B cell (primary cell): ENCODE results near the gene WEE2. TPM values are rescaled to one million over a fixed set of nuclear protein-coding genes. Genes with fewer than 3 reads are reported as not detected.

ENCODE experiments used
- ATAC-seq: fragments of 200-7000 bp; cut with Tn5 transposase; one replicate; pipeline ENCODE4 v1.10.0; 2021; ENCODE audit warnings: low read depth, mild to moderate bottlenecking, moderate number of reproducible peaks, moderate library complexity
- CTCF ChIA-PET: fragments of 350-600 bp; sonication (Branson Sonifier 250); formaldehyde crosslinking; loops from one replicate; lab custom pipeline; 2021; ENCODE audit warnings: antibody characterized with exemption, inconsistent platforms; lab: Charles Lee
- POLR2A ChIA-PET: fragments of 350-600 bp; sonication (Branson Sonifier 250); formaldehyde crosslinking; loops from one replicate; lab custom pipeline; 2021; ENCODE audit warnings: antibody characterized with exemption; lab: Charles Lee
- DNase-seq: peaks from one replicate; pipeline ENCODE4 v3.0.0; 2013
- H2AFZ ChIP-seq: 2 replicates; pipeline ENCODE4 v1.6.1; 2012; ENCODE audit warnings: mild to moderate bottlenecking, low read depth, low read length; ENCODE audit not compliant: insufficient read depth, poor library complexity, severe bottlenecking
- H3K27ac ChIP-seq, 2 donors: 1 replicate in 1 of 2; 2 replicates in 1 of 2; pipeline ENCODE4 v1.5.1; 2012 to 2013; ENCODE audit warnings: low read length in 2 of 2, mild to moderate bottlenecking in 2 of 2, moderate library complexity in 1 of 2
- H3K27me3 ChIP-seq, 4 experiments: fragments of 200-600 bp in 1 of 4; sonication (generic) in 1 of 4; replicated peaks in 1 of 4; 1 replicate in 2 of 4; 2 replicates in 2 of 4; pipeline versions ENCODE4 v1.6.1 to v1.7.0; 2013 to 2016; ENCODE audit warnings: low read length in 3 of 4, mild to moderate bottlenecking in 2 of 4, mixed read lengths in 1 of 4, moderate library complexity in 1 of 4; ENCODE audit not compliant: insufficient read depth in 4 of 4, control insufficient read depth in 3 of 4; ENCODE audit errors: control extremely low read depth in 1 of 4
- H3K36me3 ChIP-seq, 2 experiments: replicated peaks in 1 of 2; 1 replicate in 1 of 2; 2 replicates in 1 of 2; pipeline versions ENCODE4 v1.6.1 to v1.7.1; 2013; ENCODE audit warnings: low read length in 1 of 2; ENCODE audit not compliant: insufficient read depth in 2 of 2, control insufficient read depth in 1 of 2; ENCODE audit errors: control extremely low read depth in 1 of 2, extremely low read depth in 1 of 2
- H3K4me1 ChIP-seq, 2 donors: fragments of 200-600 bp in 1 of 2; sonication (generic) in 1 of 2; 1 replicate in 1 of 2; 2 replicates in 1 of 2; pipeline versions ENCODE4 v1.5.1 to v1.6.1; 2013 to 2017; ENCODE audit warnings: low read length in 2 of 2; ENCODE audit not compliant: control insufficient read depth in 2 of 2, insufficient read depth in 2 of 2
- H3K4me2 ChIP-seq: replicated peaks from 2 replicates; pipeline ENCODE3; 2012; ENCODE audit warnings: mild to moderate bottlenecking, low read depth, low read length; ENCODE audit not compliant: poor library complexity, severe bottlenecking
- H3K4me3 ChIP-seq, 5 experiments: fragments of 200-600 bp in 1 of 5; sonication (generic) in 1 of 5; 1 replicate in 3 of 5; 2 replicates in 2 of 5; pipeline versions ENCODE4 v1.5.1 to v1.7.0; 2011 to 2016; ENCODE audit warnings: low read length in 4 of 5, mild to moderate bottlenecking in 4 of 5, low read depth in 2 of 5, control low read depth in 1 of 5, moderate library complexity in 1 of 5; ENCODE audit not compliant: insufficient read depth in 1 of 5; ENCODE audit errors: control extremely low read depth in 1 of 5, extremely low read depth in 1 of 5
- H3K79me2 ChIP-seq: fragments of 200-600 bp; sonication (generic); one replicate; pipeline ENCODE4 v1.6.0; 2016; ENCODE audit warnings: low read length; ENCODE audit not compliant: control insufficient read depth, insufficient read depth
- H3K9ac ChIP-seq: fragments of 200-600 bp; sonication (generic); 2 replicates; pipeline ENCODE4 v1.6.1; 2017; ENCODE audit warnings: mild to moderate bottlenecking, low read length, moderate library complexity
- H3K9me3 ChIP-seq, 3 donors: one replicate each; pipeline versions ENCODE4 v1.6.1 to v1.7.1; 2013; ENCODE audit warnings: low read length in 2 of 3; ENCODE audit not compliant: control insufficient read depth in 2 of 3, insufficient read depth in 1 of 3; ENCODE audit errors: control extremely low read depth in 1 of 3
- H4K20me1 ChIP-seq: 2 replicates; pipeline ENCODE4 v1.6.0; 2012; ENCODE audit warnings: mild to moderate bottlenecking, low read length; ENCODE audit not compliant: insufficient read depth, control insufficient read depth, poor library complexity, severe bottlenecking
- H3K27ac Mint-ChIP-seq: one replicate; pipeline ENCODE4 v1.8.0; 2021; ENCODE audit warnings: mixed read lengths
- H3K27me3 Mint-ChIP-seq: one replicate; pipeline ENCODE4 v1.8.0; 2021; ENCODE audit warnings: mixed read lengths
- H3K4me1 Mint-ChIP-seq: one replicate; pipeline ENCODE4 v1.8.0; 2021; ENCODE audit warnings: mixed read lengths
- H3K4me3 Mint-ChIP-seq: one replicate; pipeline ENCODE4 v1.8.0; 2021; ENCODE audit warnings: mixed read lengths
- H3K9me3 Mint-ChIP-seq: one replicate; pipeline ENCODE4 v1.8.0; 2022; ENCODE audit warnings: mixed read lengths; ENCODE audit not compliant: insufficient read depth
- CTCF ChIP-seq: fragments of 200-600 bp; IDR thresholded peaks from one replicate; pipeline ENCODE4 v1.8.0; 2022; ENCODE audit warnings: antibody characterized with exemption, mild to moderate bottlenecking
- EZH2 ChIP-seq: IDR thresholded peaks from 2 replicates; pipeline ENCODE4 v1.6.1; 2012; ENCODE audit warnings: borderline replicate concordance, low read depth, mild to moderate bottlenecking, moderate library complexity, low read length; ENCODE audit not compliant: insufficient read depth, poor library complexity, severe bottlenecking
- WGBS: methylation state at CpG from one replicate; pipeline ENCODE4 v1.1.5; 2013; ENCODE audit warnings: missing lambda C conversion rate; ENCODE audit not compliant: insufficient coverage; 5-methylcytosine and 5-hydroxymethylcytosine counted together
- intact Hi-C: fragments of 100-400 bp; cut with micrococcal nuclease; formaldehyde crosslinking; loops from one replicate; pipeline ENCODE4 v1.10.0; 2022
- polyA plus RNA-seq: library from polyadenylated mRNA; depleted of rRNA; stranded (reverse); fragments of >200 nt; gene quantifications from 2 replicates; pipeline ENCODE4 v1.2.3, GENCODE V29; 2012
- total RNA-seq, 2 donors: library from RNA; stranded (reverse); fragments of 120-200 nt in 1 of 2; gene quantifications; 1 replicate in 1 of 2; 2 replicates in 1 of 2; pipeline versions ENCODE4 v1.2.3 to v1.2.4, GENCODE V29; 2013 to 2022

The WEE2 gene
- total and polyA plus RNA-seq, 2 donors (not counting 1 experiment from before 2014, with no cell fraction given): not detected

GRCh38 chr7:141714571-141714970 lies 6.4 kb downstream of the WEE2 start:
- ChIA-PET POLR2A (no interaction called here), CTCF (interaction anchor here (1.3 to 1.8 kb wide), 3 partner anchors 12 to 65 kb away, joined by 5 to 7 read pairs (median 5); partner anchors contain the start of gene SSBP1)
- no peaks in the 10 kb centered on the region for H4K20me1 ChIP-seq
- H3K9me3 Mint-ChIP-seq: no peaks in the 10 kb centered on the region
- no peaks in the 10 kb centered on the region for H3K27me3 Mint-ChIP-seq
- H3K4me1 Mint-ChIP-seq: no peaks in the 10 kb centered on the region
- H3K9me3 ChIP-seq: no peaks in the 10 kb centered on the region
- no peaks in the 10 kb centered on the region for H3K79me2 ChIP-seq
- H2AFZ ChIP-seq: no peak overlapping the region
- no peak overlapping the region for H3K27ac ChIP-seq
- no peak for DNase-seq
- no peak for ATAC-seq
- intact Hi-C loops: no loop called here
- TF ChIP-seq EZH2 (no peak), CTCF (no peak)
- no peaks in the 10 kb centered on the region for H3K36me3 ChIP-seq
- H3K9ac ChIP-seq: no peak overlapping the region
- 83% methylated on average over 2 of the region's 2 CpGs for WGBS
- H3K27me3 ChIP-seq: no peaks in the 10 kb centered on the region
- H3K27ac Mint-ChIP-seq: no peak overlapping the region
- H3K4me3 ChIP-seq: no peak overlapping the region
- H3K4me3 Mint-ChIP-seq: no peak overlapping the region
- no peak overlapping the region for H3K4me2 ChIP-seq
- H3K4me1 ChIP-seq: no peaks in the 10 kb centered on the region

- no peaks in the 10 kb centered on the region for H3K9me3 Mint-ChIP-seq
- Histone ChIP-seq H3K4me3 (no peak overlapping the region), H3K9ac (no peak overlapping the region), H3K36me3 (no peaks in the 10 kb centered on the region), H3K4me1 (no peaks in the 10 kb centered on the region), H4K20me1 (no peaks in the 10 kb centered on the region), H3K79me2 (no peaks in the 10 kb centered on the region), H3K4me2 (no peak overlapping the region), H2AFZ (no peak overlapping the region), H3K27ac (no peak overlapping the region), H3K9me3 (no peaks in the 10 kb centered on the region), H3K27me3 (no peaks in the 10 kb centered on the region)
- ATAC-seq: no peak
- no peak for DNase-seq
- TF ChIP-seq EZH2: no peak
- TF ChIP-seq CTCF: no peak
- ChIA-PET CTCF (interaction anchor here (1.7 kb wide), 1 partner anchor 23 kb away, joined by 7 read pairs; the partner anchor contains the start of gene SSBP1), POLR2A (no interaction called here)
- 83% methylated on average over 1 of the region's 4 CpGs for WGBS
- no peak overlapping the region for H3K27ac Mint-ChIP-seq
- H3K4me3 Mint-ChIP-seq: no peak overlapping the region
- intact Hi-C loops: no loop called here
- no peaks in the 10 kb centered on the region for H3K27me3 Mint-ChIP-seq
- no peaks in the 10 kb centered on the region for H3K4me1 Mint-ChIP-seq
Measured at GRCh38 chr7:141715018-141715417, 6.9 kb downstream of the WEE2 start.
